Gastrocnemius medialis (tissue), 4 donors: ENCODE results near the gene DGKZ. TPM values are rescaled to one million over a fixed set of nuclear protein-coding genes. Genes with fewer than 3 reads are reported as not detected.
"Not testable (repeated sequence)": the region's sequence is repeated elsewhere in the genome, so short reads cannot be mapped to it uniquely, and the experiment has no call there.

Experiments
- ATAC-seq, 2 donors: fragments of 150-250 bp; one replicate each; pipeline ENCODE4 v1.9.1; 2016
- DNase-seq, 2 donors: peaks; one replicate each; pipeline ENCODE4 v3.0.0-alpha.2; 2019
- H3K27ac ChIP-seq, 4 donors: fragments of 200-600 bp; sonication (generic); 1 replicate in 1 of 4; 2 replicates in 3 of 4; pipeline ENCODE4 v1.5.1; 2016 to 2018; ENCODE audit warnings: mild to moderate bottlenecking in 2 of 4, moderate library complexity in 1 of 4
- H3K27me3 ChIP-seq, 3 donors: fragments of 200-600 bp; sonication (generic) in 2 of 3; 1 replicate in 1 of 3; 2 replicates in 2 of 3; pipeline versions ENCODE4 v1.5.1 to v1.6.0; 2016 to 2019; ENCODE audit warnings: mild to moderate bottlenecking in 1 of 3, moderate library complexity in 1 of 3
- H3K36me3 ChIP-seq, 2 donors: fragments of 200-600 bp; sonication (generic) in 1 of 2; one replicate each; pipeline ENCODE4 v1.5.1; 2017 to 2018
- H3K4me1 ChIP-seq, 2 donors: fragments of 200-600 bp; sonication (generic) in 1 of 2; one replicate each; pipeline ENCODE4 v1.5.1; 2016 to 2017; ENCODE audit warnings: mild to moderate bottlenecking in 2 of 2
- H3K4me3 ChIP-seq, 4 donors: fragments of 200-600 bp; sonication (generic) in 3 of 4; 1 replicate in 1 of 4; 2 replicates in 3 of 4; pipeline ENCODE4 v1.5.1; 2016 to 2019; ENCODE audit warnings: mild to moderate bottlenecking in 2 of 4
- H3K9me3 ChIP-seq, 3 donors: fragments of 200-600 bp; sonication (generic) in 2 of 3; 1 replicate in 1 of 3; 2 replicates in 2 of 3; pipeline ENCODE4 v1.5.1; 2016 to 2019
- CTCF ChIP-seq, 5 experiments: fragments of 450-650 bp in 3 of 5; fragments of 200-600 bp in 2 of 5; sonication (generic) in 2 of 5; IDR thresholded peaks in 4 of 5; conservative IDR thresholded peaks in 1 of 5; 1 replicate in 4 of 5; 2 replicates in 1 of 5; pipeline ENCODE4 v1.5.1; 2016 to 2019; ENCODE audit warnings: antibody characterized with exemption in 5 of 5, mild to moderate bottlenecking in 3 of 5, moderate library complexity in 3 of 5
- POLR2A ChIP-seq, 2 donors: fragments of 450-650 bp; IDR thresholded peaks; one replicate each; pipeline ENCODE4 v1.6.1; 2017; ENCODE audit warnings: antibody characterized with exemption in 2 of 2, mild to moderate bottlenecking in 2 of 2, moderate library complexity in 2 of 2
- in situ Hi-C, 4 donors: fragments of 200-750 bp; cut with MboI; loops; one replicate each; pipeline versions ENCODE4 v1.15.0 to v1.8.0; 2017; ENCODE audit warnings: low sequenced_read_pairs in 4 of 4
- intact Hi-C: fragments of 100-400 bp; cut with DNase I; formaldehyde crosslinking; loops from one replicate; pipeline ENCODE4 v1.15.1; 2023; ENCODE audit warnings: low total_unique reads
- total RNA-seq, 4 donors: library from RNA; depleted of rRNA; stranded (reverse); fragments of >200 nt; gene quantifications; one replicate each; pipeline versions ENCODE4 v1.1.0 to v1.2.3, GENCODE V29; 2016

DGKZ gene
- total RNA-seq, 4 donors from 2014 or later = 127 to 155 (median 131) TPM

DNA sequence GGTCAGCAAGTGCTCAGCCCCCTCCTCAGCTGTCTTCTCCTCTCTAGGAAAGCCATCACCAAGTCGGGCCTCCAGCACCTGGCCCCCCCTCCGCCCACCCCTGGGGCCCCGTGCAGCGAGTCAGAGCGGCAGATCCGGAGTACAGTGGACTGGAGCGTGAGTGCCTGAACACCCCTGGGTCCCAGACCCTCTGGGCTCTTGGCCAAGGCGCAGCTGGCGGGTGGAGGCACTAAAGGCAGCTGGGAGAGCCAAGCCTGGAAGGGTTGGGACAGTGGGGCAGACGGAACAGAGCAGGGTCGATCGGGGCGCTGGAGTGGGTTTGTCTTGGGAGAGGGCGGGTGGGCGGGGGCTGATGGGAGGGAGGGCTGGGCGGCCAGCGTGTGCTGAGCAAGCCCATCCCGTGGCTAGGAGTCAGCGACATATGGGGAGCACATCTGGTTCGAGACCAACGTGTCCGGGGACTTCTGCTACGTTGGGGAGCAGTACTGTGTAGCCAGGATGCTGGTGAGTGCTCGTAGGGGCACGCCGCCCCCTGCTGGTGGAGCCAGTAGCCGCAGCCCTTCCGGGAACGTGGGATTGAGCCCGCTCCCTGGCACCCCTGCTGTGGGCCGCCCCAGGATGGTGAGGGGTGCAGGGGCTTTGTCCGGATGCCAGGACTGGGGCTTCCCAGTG, 20.1 kb downstream of the DGKZ start:
- no peaks in the 10 kb centered on the region for H3K27me3 ChIP-seq
- in situ Hi-C loops = no loop called here
- intact Hi-C loops = loop anchor here (1.0 to 10.0 kb wide), 3 partner anchors 15 to 1057 kb away; partner anchors contain the start of genes PACSIN3 and PSMC3
- DNase-seq (peak in 1 of 2 donors; percentile 66), ATAC-seq (peak in 1 of 2 donors; percentile 18)
- H3K9me3 ChIP-seq = no peaks in the 10 kb centered on the region
- peak overlapping the region; percentile 98 to 100 (median 98) for H3K27ac ChIP-seq
- no peak overlapping the region for H3K4me3 ChIP-seq
- peaks cover 49 to 55% of the 10 kb centered on the region in 2 donors for H3K4me1 ChIP-seq
- TF ChIP-seq CTCF (IDR thresholded peaks at IDR 0.05 in 4 of 5, conservative IDR thresholded peaks at IDR 0.05 in 1 of 5) = peak; percentile 92 to 98 (median 96)
- no peak for TF ChIP-seq POLR2A (IDR thresholded peaks at IDR 0.05)
- H3K36me3 ChIP-seq = peaks cover 0 to 46% of the 10 kb centered on the region in 2 donors

DNA sequence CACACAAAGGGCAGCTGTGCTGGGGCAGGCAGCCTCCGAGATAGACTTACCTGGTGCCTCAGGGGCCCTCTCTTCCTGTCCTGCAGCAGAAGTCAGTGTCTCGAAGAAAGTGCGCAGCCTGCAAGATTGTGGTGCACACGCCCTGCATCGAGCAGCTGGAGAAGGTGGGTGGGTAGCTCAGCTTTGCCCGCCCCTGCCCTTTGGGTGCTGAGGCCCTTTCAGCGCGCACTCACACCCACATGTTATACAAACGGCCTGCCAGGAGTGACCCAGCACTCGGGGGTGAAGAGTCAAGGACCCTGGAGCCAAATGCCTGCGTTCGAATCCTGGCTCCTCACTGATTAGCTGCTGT, 20.6 kb downstream of the DGKZ start:
- no peaks in the 10 kb centered on the region for H3K9me3 ChIP-seq
- peak overlapping the region in 3 of 4 donors; percentile 98 to 99 (median 98) for H3K27ac ChIP-seq
- no peaks in the 10 kb centered on the region for H3K27me3 ChIP-seq
- no peak overlapping the region for H3K4me3 ChIP-seq
- peaks cover 0 to 51% of the 10 kb centered on the region in 2 donors for H3K36me3 ChIP-seq
- DNase-seq (no peak), ATAC-seq (no peak)
- H3K4me1 ChIP-seq = peaks cover 44 to 49% of the 10 kb centered on the region in 2 donors
- in situ Hi-C loops = no loop called here
- TF ChIP-seq CTCF (IDR thresholded peaks at IDR 0.05 in 4 of 5, conservative IDR thresholded peaks at IDR 0.05 in 1 of 5) (peak in 2 of 5 experiments; percentile 26 to 33), POLR2A (IDR thresholded peaks at IDR 0.05) (no peak)
- intact Hi-C loops = loop anchor here (1.0 to 10.0 kb wide), 3 partner anchors 16 to 1057 kb away; partner anchors contain the start of genes PACSIN3 and PSMC3

DNA sequence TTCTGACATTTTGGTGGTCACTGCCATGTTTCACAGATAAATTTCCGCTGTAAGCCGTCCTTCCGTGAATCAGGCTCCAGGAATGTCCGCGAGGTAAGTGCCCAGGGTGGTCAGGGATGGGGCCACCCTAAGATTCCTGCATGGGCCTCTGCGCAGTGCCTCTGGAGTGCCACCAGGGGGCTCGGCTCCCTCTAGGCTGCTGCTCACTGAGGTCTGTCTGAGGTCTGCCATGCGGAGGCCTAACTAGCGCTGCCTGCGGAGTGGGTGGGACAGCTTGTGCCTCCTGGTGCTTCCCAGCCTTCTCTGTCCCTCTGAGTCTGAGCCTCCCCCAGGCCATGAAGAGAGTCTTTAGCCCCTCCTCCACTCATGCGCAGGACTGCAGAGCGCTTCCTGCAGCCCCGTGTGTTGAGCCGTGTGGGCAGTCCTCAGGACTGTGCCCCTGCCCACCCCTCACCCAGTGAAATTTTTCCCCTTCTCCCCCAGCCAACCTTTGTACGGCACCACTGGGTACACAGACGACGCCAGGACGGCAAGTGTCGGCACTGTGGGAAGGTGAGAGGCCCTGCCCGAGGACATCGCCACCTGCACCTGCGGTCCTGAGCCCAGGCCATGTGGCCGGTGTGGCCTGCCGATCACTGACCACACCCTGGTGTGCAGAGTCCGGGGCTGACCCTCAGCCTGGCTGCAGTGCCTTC, 22.3 kb downstream of the DGKZ start:
- no peak for ATAC-seq

DNA sequence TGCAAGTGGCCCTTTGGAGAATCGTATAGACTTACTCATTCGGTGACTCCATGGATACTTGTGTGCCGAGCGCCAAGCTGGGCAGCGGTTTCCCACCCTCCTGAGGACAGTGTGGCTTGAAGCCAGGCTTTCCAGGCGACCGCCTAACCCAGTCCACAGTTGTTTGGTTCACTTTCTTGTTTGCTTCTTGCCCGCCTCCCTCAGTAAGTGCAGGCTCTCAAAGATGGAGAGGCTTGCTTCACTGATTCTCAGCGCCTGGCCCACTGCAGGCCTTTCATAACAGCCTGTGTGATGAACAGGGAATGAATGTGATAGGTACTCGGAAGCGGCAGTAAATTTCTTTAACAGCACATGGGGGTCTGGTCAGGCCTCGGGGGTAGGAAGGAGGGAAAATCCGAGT, 23.0 kb downstream of the DGKZ start:
- Histone ChIP-seq H3K4me1 (peaks cover 21 to 26% of the 10 kb centered on the region in 2 donors), H3K4me3 (no peak overlapping the region), H3K36me3 (peaks cover 0 to 75% of the 10 kb centered on the region in 2 donors), H3K9me3 (no peaks in the 10 kb centered on the region), H3K27ac (no peak overlapping the region), H3K27me3 (no peaks in the 10 kb centered on the region)
- DNase-seq = no peak
- intact Hi-C loops (no loop called here), in situ Hi-C loops (no loop called here)
- no peak for ATAC-seq
- TF ChIP-seq CTCF (IDR thresholded peaks at IDR 0.05 in 4 of 5, conservative IDR thresholded peaks at IDR 0.05 in 1 of 5) (no peak), POLR2A (IDR thresholded peaks at IDR 0.05) (no peak)

More for the DNA sequence above, 22.3 kb downstream of the DGKZ start:
- no peak for DNase-seq
- no peak overlapping the region for H3K27ac ChIP-seq
- peak; percentile 58 to 73 (median 73) for TF ChIP-seq CTCF (IDR thresholded peaks at IDR 0.05 in 4 of 5, conservative IDR thresholded peaks at IDR 0.05 in 1 of 5)
- TF ChIP-seq POLR2A (IDR thresholded peaks at IDR 0.05) = no peak
- no peaks in the 10 kb centered on the region for H3K27me3 ChIP-seq
- H3K9me3 ChIP-seq = no peaks in the 10 kb centered on the region
- in situ Hi-C loops = no loop called here
- H3K4me3 ChIP-seq = no peak overlapping the region
- H3K4me1 ChIP-seq = peaks cover 27 to 32% of the 10 kb centered on the region in 2 donors
- peaks cover 0 to 68% of the 10 kb centered on the region in 2 donors for H3K36me3 ChIP-seq
- intact Hi-C loops = loop anchor here (10.0 kb wide), 2 partner anchors 815 to 1055 kb away; partner anchors contain the start of genes PACSIN3 and PSMC3

DNA sequence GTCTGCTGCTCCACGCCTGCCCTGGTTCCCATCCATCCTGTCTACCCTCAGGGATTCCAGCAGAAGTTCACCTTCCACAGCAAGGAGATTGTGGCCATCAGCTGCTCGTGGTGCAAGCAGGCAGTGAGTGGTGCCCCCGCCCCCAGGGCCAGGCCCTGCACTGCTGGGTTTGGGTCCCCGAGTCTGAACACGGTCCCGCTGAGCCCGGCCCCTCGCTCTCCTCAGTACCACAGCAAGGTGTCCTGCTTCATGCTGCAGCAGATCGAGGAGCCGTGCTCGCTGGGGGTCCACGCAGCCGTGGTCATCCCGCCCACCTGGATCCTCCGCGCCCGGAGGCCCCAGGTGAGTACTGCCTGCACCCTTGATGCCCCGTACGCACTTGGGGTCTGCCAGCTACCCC, 24.0 kb downstream of the DGKZ start:
- DNase-seq, ATAC-seq, H3K9me3 ChIP-seq, intact Hi-C loops, H3K4me3 ChIP-seq, in situ Hi-C loops, H3K27ac ChIP-seq, H3K27me3 ChIP-seq: not testable (repeated sequence)
- Histone ChIP-seq H3K36me3 (peaks cover 0 to 85% of the 10 kb centered on the region in 2 donors), H3K4me1 (peaks cover 11 to 16% of the 10 kb centered on the region in 2 donors)
